Prostate gland (tissue), 2 donors: ENCODE data around the gene MCM10. TPM values are rescaled to one million over a fixed set of nuclear protein-coding genes. Genes with fewer than 3 reads are reported as not detected.

Source experiments
- DNase-seq: peaks from one replicate; pipeline ENCODE4 v3.0.0-alpha.2; 2019; ENCODE audit warnings: low spot score
- H3K27ac ChIP-seq, 2 donors: fragments of 200-600 bp; sonication (generic); 2 replicates each; pipeline ENCODE4 v1.5.1; 2017 to 2019
- H3K27me3 ChIP-seq: fragments of 200-600 bp; sonication (generic); replicated peaks from 2 replicates; pipeline ENCODE4 v1.5.1; 2019; ENCODE audit not compliant: insufficient read depth
- H3K36me3 ChIP-seq, 2 donors: fragments of 200-600 bp; sonication (generic); 1 replicate in 1 of 2; 2 replicates in 1 of 2; pipeline versions ENCODE4 v1.5.1 to v1.8.1; 2017 to 2019
- H3K4me1 ChIP-seq: fragments of 200-600 bp; sonication (generic); replicated peaks from 2 replicates; pipeline ENCODE4 v1.5.1; 2019
- H3K4me3 ChIP-seq, 2 donors: fragments of 200-600 bp; sonication (generic); 2 replicates each; pipeline ENCODE4 v1.5.1; 2017 to 2019
- H3K9me3 ChIP-seq: fragments of 200-600 bp; sonication (generic); 2 replicates; pipeline ENCODE4 v1.5.1; 2017
- CTCF ChIP-seq, 4 experiments: fragments of 200-600 bp in 2 of 4; fragments of 450-650 bp in 2 of 4; sonication (generic) in 2 of 4; IDR thresholded peaks; 1 replicate in 3 of 4; 2 replicates in 1 of 4; pipeline ENCODE4 v1.5.1; 2016 to 2019; ENCODE audit warnings: antibody characterized with exemption in 4 of 4, mild to moderate bottlenecking in 2 of 4, moderate library complexity in 2 of 4
- POLR2A ChIP-seq: fragments of 450-650 bp; IDR thresholded peaks from one replicate; pipeline ENCODE4 v1.6.1; 2016; ENCODE audit warnings: antibody characterized with exemption, mild to moderate bottlenecking
- POLR2AphosphoS5 ChIP-seq: sonication (generic); formaldehyde crosslinking; IDR thresholded peaks from one replicate; pipeline ENCODE4 v1.6.1; 2017; ENCODE audit warnings: antibody characterized with exemption
- WGBS: methylation state at CpG from one replicate; pipeline ENCODE4 v1.1.5; 2018; 5-methylcytosine and 5-hydroxymethylcytosine counted together
- intact Hi-C: fragments of 100-400 bp; cut with DNase I; formaldehyde crosslinking; loops from one replicate; pipeline ENCODE4 v1.14.2; 2022
- total RNA-seq, 2 donors: library from RNA; depleted of rRNA; stranded (reverse); fragments of >200 nt; gene quantifications; one replicate each; pipeline ENCODE4 v1.1.0, GENCODE V29; 2016

Gene MCM10
- total RNA-seq, 2 donors from 2014 or later: 0.55 to 1.6 TPM

DNA sequence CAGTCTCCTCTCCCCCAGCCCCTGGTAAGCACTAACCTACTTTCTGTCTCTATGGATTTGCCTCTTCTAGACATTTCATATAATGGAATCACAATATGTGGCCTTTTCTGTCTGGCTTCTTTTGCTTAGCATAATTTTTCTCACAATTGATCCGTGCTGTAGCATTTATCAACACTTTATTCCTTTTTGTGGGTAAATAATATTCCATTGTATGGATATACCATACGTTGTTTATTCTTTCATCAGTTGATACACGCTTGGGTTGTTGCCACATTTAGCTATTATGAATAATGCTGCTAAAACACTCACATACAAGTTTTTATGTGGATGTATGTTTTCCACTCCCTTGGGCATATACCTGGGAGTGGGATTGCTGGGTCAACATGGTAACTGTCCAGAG is 25.8 kb downstream of the MCM10 start:
- TF ChIP-seq POLR2A (no peak), CTCF (IDR thresholded peaks at IDR 0.05) (no peak), POLR2AphosphoS5 (no peak)
- Histone ChIP-seq H3K36me3 (no peaks in the 10 kb centered on the region), H3K27me3 (no peaks in the 10 kb centered on the region), H3K4me1 (no peaks in the 10 kb centered on the region), H3K27ac (no peak overlapping the region), H3K4me3 (no peak overlapping the region), H3K9me3 (no peaks in the 10 kb centered on the region)
- intact Hi-C loops: no loop called here
- WGBS: 98% methylated on average over 3 of the region's 3 CpGs
- no peak for DNase-seq

DNA sequence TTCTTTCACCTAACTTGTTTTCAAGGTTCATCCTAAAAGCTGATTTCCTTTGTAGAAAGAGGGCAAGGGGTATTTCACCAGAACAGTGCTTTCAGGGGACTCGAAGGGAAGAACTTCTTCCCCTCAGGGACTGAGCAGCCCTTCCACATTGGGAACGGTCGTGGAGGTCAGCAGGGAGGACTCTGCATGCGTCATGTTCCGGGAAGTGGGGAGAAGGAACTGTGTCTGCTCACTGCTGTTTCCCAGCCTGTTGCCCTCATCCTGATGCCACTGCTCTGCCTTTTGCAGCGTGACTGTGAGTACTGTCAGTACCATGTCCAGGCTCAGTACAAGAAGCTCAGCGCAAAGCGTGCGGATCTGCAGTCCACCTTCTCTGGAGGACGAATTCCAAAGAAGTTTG is 27.2 kb downstream of the MCM10 start:
- no peaks in the 10 kb centered on the region for H3K27me3 ChIP-seq
- no peak for DNase-seq
- H3K4me3 ChIP-seq: no peak overlapping the region
- H3K27ac ChIP-seq: no peak overlapping the region
- H3K36me3 ChIP-seq: no peaks in the 10 kb centered on the region
- H3K9me3 ChIP-seq: no peaks in the 10 kb centered on the region
- intact Hi-C loops: no loop called here
- H3K4me1 ChIP-seq: no peaks in the 10 kb centered on the region
- no peak for TF ChIP-seq POLR2A
- TF ChIP-seq POLR2AphosphoS5: no peak
- TF ChIP-seq CTCF (IDR thresholded peaks at IDR 0.05): no peak
- 95% methylated on average over 10 of the region's 10 CpGs for whole genome bisulfite sequencing

GRCh38 chr10:13189961-13190360 is 28.6 kb downstream of the MCM10 start:
- H3K9me3 ChIP-seq: no peaks in the 10 kb centered on the region
- 67% methylated on average over 4 of the region's 4 CpGs for WGBS

GRCh38 chr10:13190816-13191215 is 29.5 kb downstream of the MCM10 start:
- no peaks in the 10 kb centered on the region for H3K36me3 ChIP-seq
- WGBS: 85% methylated on average over 3 of the region's 3 CpGs
- no peak for DNase-seq
- H3K4me1 ChIP-seq: no peaks in the 10 kb centered on the region
- TF ChIP-seq CTCF (IDR thresholded peaks at IDR 0.05) (no peak), POLR2AphosphoS5 (no peak), POLR2A (no peak)
- intact Hi-C loops: no loop called here
- no peak overlapping the region for H3K27ac ChIP-seq
- no peaks in the 10 kb centered on the region for H3K27me3 ChIP-seq
- H3K4me3 ChIP-seq: no peak overlapping the region
- H3K9me3 ChIP-seq: no peaks in the 10 kb centered on the region

More at GRCh38 chr10:13189961-13190360, 28.6 kb downstream of the MCM10 start:
- no peaks in the 10 kb centered on the region for H3K27me3 ChIP-seq
- H3K27ac ChIP-seq: no peak overlapping the region
- no peaks in the 10 kb centered on the region for H3K36me3 ChIP-seq
- TF ChIP-seq CTCF (IDR thresholded peaks at IDR 0.05): no peak
- TF ChIP-seq POLR2AphosphoS5: no peak
- TF ChIP-seq POLR2A: no peak
- intact Hi-C loops: no loop called here
- H3K4me3 ChIP-seq: no peak overlapping the region
- no peaks in the 10 kb centered on the region for H3K4me1 ChIP-seq
- no peak for DNase-seq

- no peaks in the 10 kb centered on the region for H3K27me3 ChIP-seq
- no peak overlapping the region for H3K27ac ChIP-seq
- no peaks in the 10 kb centered on the region for H3K4me1 ChIP-seq
- no peaks in the 10 kb centered on the region for H3K9me3 ChIP-seq
- intact Hi-C loops: no loop called here
- 98% methylated on average over 5 of the region's 5 CpGs for WGBS
- H3K36me3 ChIP-seq: no peaks in the 10 kb centered on the region
- TF ChIP-seq POLR2A (no peak), POLR2AphosphoS5 (no peak), CTCF (IDR thresholded peaks at IDR 0.05) (no peak)
- H3K4me3 ChIP-seq: no peak overlapping the region
- DNase-seq: no peak
Observed at GRCh38 chr10:13191362-13191761, 30.0 kb downstream of the MCM10 start.
